ENCODE measurements around the gene HLA-DRB1. TPM values are rescaled to one million over a fixed set of nuclear protein-coding genes. Genes with fewer than 3 reads are reported as not detected.
"Not testable (repeated sequence)": the region's sequence is repeated elsewhere in the genome, so short reads cannot be mapped to it uniquely, and the experiment has no call there.

HLA-DRB1 gene
- total and polyA plus RNA-seq, 5 experiments from 2014 or later, result 1.1 to 127 (median 22.0) TPM

DNA sequence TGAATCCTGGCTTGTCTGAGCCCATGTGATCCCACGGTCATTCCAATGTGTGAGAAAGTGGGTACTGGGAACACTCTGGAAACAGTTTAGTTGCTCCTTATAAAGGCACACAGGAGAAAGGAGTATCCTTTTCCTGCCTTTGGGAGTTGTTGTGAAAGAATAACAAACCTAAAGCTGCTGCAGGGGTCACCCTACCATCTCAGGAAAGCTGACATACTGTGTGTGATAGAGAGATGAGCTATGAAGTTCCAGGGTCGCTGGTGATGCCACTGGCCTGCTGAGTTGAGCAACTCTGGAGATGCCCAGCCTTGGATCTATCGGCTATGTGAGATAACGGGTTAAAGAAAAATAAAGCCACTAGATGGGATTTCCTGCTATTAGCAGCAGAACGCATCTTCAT is 12.2 kb downstream of the HLA-DRB1 start:
- H3K36me3 Mint-ChIP-seq, H3K4me3 Mint-ChIP-seq, ATAC-seq, H3K27ac Mint-ChIP-seq, H3K27me3 Mint-ChIP-seq, H3K9me3 Mint-ChIP-seq, POLR2A ChIA-PET, DNase-seq: not testable (repeated sequence)
- peaks cover 0 to 20% (median 8%) of the 10 kb centered on the region in 4 donors for H3K4me1 Mint-ChIP-seq

DNA sequence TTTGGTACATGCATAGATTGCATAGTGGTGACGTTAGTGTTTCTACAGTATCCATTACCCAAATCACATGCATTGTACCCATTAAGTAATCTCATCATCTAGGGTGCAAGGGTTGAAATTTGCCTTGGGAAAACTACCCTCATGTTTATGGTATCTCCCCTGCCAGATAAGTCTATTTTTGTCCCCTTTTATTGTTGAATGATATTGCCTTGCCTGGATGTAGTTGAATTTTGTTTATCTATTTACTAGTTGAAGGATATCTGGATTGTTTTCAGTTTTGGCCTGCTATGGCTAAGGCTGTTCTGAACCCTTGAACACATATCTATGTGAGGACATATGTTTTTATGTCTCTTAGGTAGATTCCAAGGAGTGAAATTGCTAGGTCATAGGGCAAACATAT is 13.4 kb downstream of the HLA-DRB1 start:
- no peak for ATAC-seq
- no peaks in the 10 kb centered on the region for H3K36me3 Mint-ChIP-seq
- peaks cover 0 to 20% (median 8%) of the 10 kb centered on the region in 4 donors for H3K4me1 Mint-ChIP-seq
- H3K4me3 Mint-ChIP-seq, result no peak overlapping the region
- no peak overlapping the region for H3K27ac Mint-ChIP-seq
- POLR2A ChIA-PET, result no interaction called here
- H3K27me3 Mint-ChIP-seq, result peaks cover 0 to 2% (median 0%) of the 10 kb centered on the region in 5 donors
- no peak for DNase-seq
- H3K9me3 Mint-ChIP-seq, result no peaks in the 10 kb centered on the region

DNA sequence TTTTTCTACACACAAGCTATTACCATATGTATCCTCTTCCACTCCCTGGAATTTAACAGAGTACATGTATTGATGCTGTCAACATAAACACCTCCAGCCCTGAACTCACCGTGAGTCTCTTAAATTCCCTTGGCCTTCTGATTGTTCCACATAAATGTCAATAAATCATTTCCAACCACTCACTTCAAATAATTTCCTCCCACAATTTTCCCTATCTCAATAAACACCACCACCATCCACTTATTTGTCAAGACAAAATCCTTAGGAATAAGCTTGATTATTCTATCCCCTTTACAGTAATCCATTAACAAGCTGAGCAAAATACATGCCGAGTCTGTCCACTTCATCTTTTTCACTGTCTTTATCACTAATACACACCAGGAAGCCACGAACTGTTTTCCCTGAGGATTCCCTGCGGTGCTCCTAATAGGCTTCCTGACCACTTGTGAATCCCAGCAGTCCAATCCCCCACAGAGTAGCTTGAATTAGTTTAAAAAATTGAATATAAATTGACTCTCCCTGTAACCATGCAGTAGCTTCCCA is 19.2 kb downstream of the HLA-DRB1 start:
- Mint-ChIP-seq H3K36me3 (no peaks in the 10 kb centered on the region), H3K4me3 (no peak overlapping the region), H3K27me3 (peaks cover 0 to 2% (median 0%) of the 10 kb centered on the region in 5 donors), H3K9me3 (no peaks in the 10 kb centered on the region), H3K4me1 (peaks cover 0 to 14% (median 7%) of the 10 kb centered on the region in 4 donors), H3K27ac (no peak overlapping the region)
- DNase-seq, result no peak
- ATAC-seq, result no peak
- POLR2A ChIA-PET, result no interaction called here

DNA sequence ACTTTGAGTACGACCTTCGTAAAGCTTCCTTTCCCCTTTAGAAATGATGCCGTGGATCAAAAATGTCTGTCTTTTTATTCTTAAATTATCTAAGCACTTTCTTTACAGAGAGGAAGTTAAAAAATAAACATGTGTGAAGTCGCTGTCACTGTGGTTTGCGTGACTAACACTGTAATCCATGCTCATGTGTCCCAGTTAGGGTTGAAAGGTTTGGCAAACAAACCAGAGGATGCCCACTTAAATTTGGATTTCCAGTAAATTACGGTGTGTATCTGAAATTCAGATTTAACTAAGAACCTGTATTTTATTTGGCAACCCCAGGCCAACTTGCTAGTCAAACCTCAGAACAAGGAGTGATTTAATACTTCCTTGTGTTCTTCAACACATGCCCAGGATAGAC is 21.1 kb downstream of the HLA-DRB1 start:
- H3K4me3 Mint-ChIP-seq, result peak overlapping the region in 5 of 10 donors; percentile 5 to 51 (median 30)
- no peaks in the 10 kb centered on the region for H3K36me3 Mint-ChIP-seq
- peak overlapping the region in 4 of 10 donors; percentile 44 to 77 (median 50) for H3K27ac Mint-ChIP-seq
- H3K9me3 Mint-ChIP-seq, result no peaks in the 10 kb centered on the region
- DNase-seq (no peak), ATAC-seq (peak in 1 of 2 donors; percentile 80)
- POLR2A ChIA-PET, result no interaction called here
- no peaks in the 10 kb centered on the region for H3K27me3 Mint-ChIP-seq
- peaks cover 0 to 14% (median 7%) of the 10 kb centered on the region in 4 donors for H3K4me1 Mint-ChIP-seq

DNA sequence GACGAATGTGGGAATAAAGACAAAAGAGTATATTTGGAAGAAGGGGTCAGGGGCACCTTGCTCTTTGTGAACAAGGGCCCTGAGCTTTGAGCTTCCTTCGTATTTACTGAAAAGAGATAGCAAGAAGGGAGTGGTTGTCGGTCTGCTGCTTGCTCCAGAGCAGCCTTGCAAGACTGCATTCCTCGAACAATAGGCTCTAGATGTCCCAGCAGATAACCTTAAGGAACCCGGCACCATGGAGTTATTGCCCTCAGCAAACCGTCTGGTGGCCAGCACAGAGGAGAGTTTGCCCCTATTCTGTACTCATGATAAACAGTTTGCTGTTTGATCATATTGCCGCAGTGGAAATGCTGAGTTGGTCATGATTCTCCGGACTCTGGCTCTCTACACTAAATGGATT is 22.7 kb downstream of the HLA-DRB1 start:
- no peak overlapping the region for H3K4me3 Mint-ChIP-seq

GRCh38 chr6:32565511-32565910 is 24.1 kb downstream of the HLA-DRB1 start:
- Mint-ChIP-seq H3K4me1 (peaks cover 0 to 14% (median 7%) of the 10 kb centered on the region in 4 donors), H3K27ac (no peak overlapping the region), H3K27me3 (peaks cover 0 to 17% (median 2%) of the 10 kb centered on the region in 5 donors), H3K4me3 (no peak overlapping the region), H3K36me3 (no peaks in the 10 kb centered on the region), H3K9me3 (no peaks in the 10 kb centered on the region)
- DNase-seq, result no peak
- POLR2A ChIA-PET, result no interaction called here
- no peak for ATAC-seq

More for the DNA sequence above, 22.7 kb downstream of the HLA-DRB1 start:
- no peak overlapping the region for H3K27ac Mint-ChIP-seq
- no peaks in the 10 kb centered on the region for H3K36me3 Mint-ChIP-seq
- H3K27me3 Mint-ChIP-seq, result peaks cover 0 to 15% (median 2%) of the 10 kb centered on the region in 5 donors
- DNase-seq (no peak), ATAC-seq (no peak)
- peaks cover 0 to 14% (median 7%) of the 10 kb centered on the region in 4 donors for H3K4me1 Mint-ChIP-seq
- no peaks in the 10 kb centered on the region for H3K9me3 Mint-ChIP-seq
- POLR2A ChIA-PET, result no interaction called here

GRCh38 chr6:32562940-32563339 is 26.7 kb downstream of the HLA-DRB1 start:
- Mint-ChIP-seq H3K36me3 (no peaks in the 10 kb centered on the region), H3K9me3 (peaks cover 0 to 4% (median 0%) of the 10 kb centered on the region in 9 donors), H3K27ac (no peak overlapping the region), H3K4me1 (peaks cover 0 to 3% (median 0%) of the 10 kb centered on the region in 4 donors), H3K27me3 (peaks cover 0 to 30% (median 2%) of the 10 kb centered on the region in 5 donors), H3K4me3 (no peak overlapping the region)
- POLR2A ChIA-PET, result no interaction called here
- ATAC-seq (no peak), DNase-seq (no peak)

DNA sequence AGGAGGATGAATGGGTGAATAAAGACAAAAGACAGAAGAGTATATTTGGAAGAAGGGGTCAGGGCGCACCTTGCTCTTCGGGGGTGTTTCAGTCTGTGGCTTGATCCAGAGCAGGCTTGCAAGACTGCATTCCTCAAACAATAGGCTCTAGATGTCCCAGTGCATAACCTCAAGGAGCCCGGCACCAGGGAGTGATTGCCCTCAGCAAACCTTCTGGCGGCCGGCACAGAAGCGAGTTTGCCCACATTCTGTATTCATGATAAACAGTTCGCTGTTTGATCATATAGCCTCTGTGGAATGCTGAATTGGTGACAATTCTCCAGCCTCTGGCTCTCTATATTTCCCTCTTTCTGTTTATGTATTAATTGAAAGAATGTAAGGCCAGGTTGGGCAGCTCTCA is 29.9 kb downstream of the HLA-DRB1 start:
- Mint-ChIP-seq H3K4me3 (no peak overlapping the region), H3K9me3 (peaks cover 0 to 4% (median 0%) of the 10 kb centered on the region in 9 donors), H3K4me1 (peaks cover 0 to 2% (median 0%) of the 10 kb centered on the region in 4 donors), H3K27ac (no peak overlapping the region), H3K27me3 (peaks cover 0 to 33% (median 2%) of the 10 kb centered on the region in 5 donors), H3K36me3 (no peaks in the 10 kb centered on the region)
- POLR2A ChIA-PET, result no interaction called here
- ATAC-seq, result no peak
- no peak for DNase-seq

DNA sequence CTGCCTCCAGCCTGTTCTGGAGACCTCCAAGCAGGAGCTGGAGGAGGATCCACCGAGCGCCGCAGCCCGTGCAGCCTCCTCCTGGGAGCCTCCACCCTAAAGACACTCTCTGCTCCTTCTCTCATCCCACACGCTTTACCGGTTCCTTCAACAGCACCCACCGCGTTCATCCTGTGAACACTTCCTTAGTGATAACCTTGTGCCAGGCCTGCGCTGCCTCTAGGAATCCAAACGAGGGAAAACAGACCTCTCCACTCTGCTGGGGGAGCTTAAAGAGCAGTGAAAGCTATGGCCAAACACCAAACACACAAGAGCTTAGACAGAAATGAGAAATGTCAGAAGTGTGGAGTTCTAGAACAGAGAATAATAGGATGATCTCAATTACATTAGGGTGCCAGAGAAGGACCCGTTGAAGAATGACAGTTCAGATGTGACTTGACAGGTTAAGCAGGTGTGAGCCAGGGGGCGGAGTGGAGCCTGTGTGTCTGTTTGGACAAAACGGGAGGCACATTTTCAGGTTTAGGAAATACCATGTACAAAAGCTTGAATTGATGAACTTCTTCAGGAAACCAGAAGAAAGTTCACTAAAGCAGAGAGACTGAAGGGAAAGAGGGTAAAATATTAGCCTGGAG is 31.1 kb downstream of the HLA-DRB1 start:
- Mint-ChIP-seq H3K4me3 (peak overlapping the region in 1 of 10 donors; percentile 34), H3K9me3 (peaks cover 0 to 4% (median 0%) of the 10 kb centered on the region in 9 donors), H3K27ac (peak overlapping the region in 3 of 10 donors; percentile 2 to 64 (median 60)), H3K27me3 (peaks cover 0 to 33% (median 2%) of the 10 kb centered on the region in 5 donors), H3K4me1 (peaks cover 0 to 5% (median 0%) of the 10 kb centered on the region in 4 donors), H3K36me3 (no peaks in the 10 kb centered on the region)
- POLR2A ChIA-PET, result no interaction called here
- DNase-seq, result no peak
- no peak for ATAC-seq

- Mint-ChIP-seq H3K36me3 (no peaks in the 10 kb centered on the region), H3K4me3 (no peak overlapping the region), H3K4me1 (peaks cover 0 to 7% (median 0%) of the 10 kb centered on the region in 4 donors), H3K27me3 (peaks cover 0 to 15% (median 2%) of the 10 kb centered on the region in 5 donors), H3K27ac (no peak overlapping the region), H3K9me3 (peaks cover 0 to under 1% (median 0%) of the 10 kb centered on the region in 9 donors)
- DNase-seq (no peak), ATAC-seq (no peak)
- POLR2A ChIA-PET, result no interaction called here
These were observed 35.3 kb downstream of the HLA-DRB1 start for GRCh38 chr6:32554116-32554965.

DNA sequence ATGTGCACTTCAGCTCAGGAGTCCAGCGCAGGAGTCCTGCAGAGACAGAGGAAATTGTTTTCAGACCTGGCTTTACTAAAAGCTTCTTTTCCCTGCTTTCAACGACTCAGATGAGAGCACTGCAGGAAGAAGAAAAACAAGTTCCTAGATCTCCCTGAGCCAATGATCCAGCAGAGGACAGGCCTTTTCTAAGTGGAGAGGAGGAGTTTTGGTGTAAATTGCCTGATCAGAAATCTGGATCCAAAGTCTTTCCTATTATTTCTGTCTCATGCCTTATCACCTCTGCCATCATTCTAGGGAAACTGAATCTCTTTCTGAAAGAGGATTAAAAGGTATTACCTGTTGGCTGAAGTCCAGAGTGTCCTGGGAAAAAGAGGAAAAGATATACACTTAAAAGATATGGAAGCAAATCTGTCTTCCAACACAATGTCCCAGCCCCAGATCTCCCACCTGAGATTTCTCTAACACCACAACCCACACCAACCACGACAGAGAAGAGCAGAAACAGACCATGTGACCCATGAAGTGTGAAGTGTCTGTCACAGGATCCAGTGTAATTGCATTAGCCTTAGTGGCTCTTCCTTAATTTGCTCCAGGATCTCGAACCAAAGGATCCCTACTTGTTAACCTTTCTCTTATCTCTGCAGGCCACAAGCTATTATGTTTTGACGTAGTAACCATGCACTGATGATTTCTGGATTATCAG is 36.5 kb downstream of the HLA-DRB1 start:
- POLR2A ChIA-PET, result no interaction called here
- no peaks in the 10 kb centered on the region for H3K9me3 Mint-ChIP-seq
- DNase-seq, result no peak
- ATAC-seq, result no peak
- H3K4me1 Mint-ChIP-seq, result peaks cover 0 to 6% (median under 1%) of the 10 kb centered on the region in 4 donors
- H3K27ac Mint-ChIP-seq, result no peak overlapping the region
- peaks cover 2 to 10% (median 3%) of the 10 kb centered on the region in 5 donors for H3K27me3 Mint-ChIP-seq
- no peak overlapping the region for H3K4me3 Mint-ChIP-seq
- H3K36me3 Mint-ChIP-seq, result no peaks in the 10 kb centered on the region

DNA sequence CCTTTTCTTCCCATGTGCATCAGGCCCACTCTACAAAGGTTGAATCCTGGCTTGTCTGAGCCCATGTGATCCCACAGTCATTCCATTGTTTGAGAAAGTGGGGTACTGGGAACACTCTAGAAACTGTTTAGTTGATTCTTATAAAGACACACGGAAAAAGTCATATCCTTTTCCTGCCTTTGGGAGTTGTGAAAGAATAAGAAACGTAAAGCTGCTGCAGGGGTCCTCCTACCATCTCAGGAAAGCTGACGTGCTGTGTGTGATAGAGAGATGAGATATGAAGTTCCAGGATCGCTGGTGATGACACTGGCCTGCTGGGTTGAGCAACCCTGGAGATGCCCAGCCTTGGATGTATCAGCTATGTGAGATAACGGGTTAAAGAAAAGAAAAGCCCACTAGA is 38.2 kb downstream of the HLA-DRB1 start:
- Mint-ChIP-seq H3K4me1 (peaks cover 0 to 6% (median 5%) of the 10 kb centered on the region in 4 donors), H3K36me3 (no peaks in the 10 kb centered on the region), H3K9me3 (no peaks in the 10 kb centered on the region), H3K4me3 (no peak overlapping the region), H3K27me3 (peaks cover 0 to 7% (median 3%) of the 10 kb centered on the region in 5 donors), H3K27ac (no peak overlapping the region)
- POLR2A ChIA-PET, result no interaction called here
- ATAC-seq (no peak), DNase-seq (no peak)
